IMR-90 (cell line): ENCODE results near the gene CCDC51. TPM values are rescaled to one million over a fixed set of nuclear protein-coding genes. Genes with fewer than 3 reads are reported as not detected.

Experiments
- ATAC-seq: fragments of 200-7000 bp; cut with Tn5 transposase; 2 replicates; pipeline ENCODE4 v1.9.1; 2020; ENCODE audit warnings: low read depth, mild to moderate bottlenecking, moderate library complexity
- BruUV-seq: library from RNA; stranded (reverse); fragments of 400-500 nt; replicated peaks from 2 replicates; lab custom pipeline; 2021; lab: Mats Ljungman, UMichigan
- CTCF ChIA-PET: fragments of 300-600 bp; formaldehyde crosslinking; extraction: SDS; loops from one replicate; lab custom pipeline; 2021; ENCODE audit warnings: antibody characterized with exemption; lab: Yijun Ruan, JAX
- POLR2A ChIA-PET: fragments of 300-600 bp; sonication (Branson Sonifier 250); formaldehyde crosslinking; loops from one replicate; lab custom pipeline; 2022; ENCODE audit warnings: antibody characterized with exemption; ENCODE audit not compliant: unreplicated experiment; lab: Charles Lee
- DNase-seq: peaks from one replicate; pipeline ENCODE4 v3.0.0; 2013
- H2AFZ ChIP-seq: replicated peaks from 2 replicates; pipeline ENCODE3; 2013; ENCODE audit warnings: low read length, mild to moderate bottlenecking; ENCODE audit not compliant: poor library complexity
- H2AK5ac ChIP-seq: 2 replicates; pipeline ENCODE4 v1.6.1; 2013; ENCODE audit warnings: low read depth, low read length, inconsistent platforms
- H2AK9ac ChIP-seq: replicated peaks from 2 replicates; pipeline ENCODE3; 2013; ENCODE audit warnings: mild to moderate bottlenecking, low read depth, low read length, moderate library complexity; ENCODE audit not compliant: poor library complexity
- H2BK120ac ChIP-seq: 2 replicates; pipeline ENCODE4 v1.6.1; 2013; ENCODE audit warnings: low read depth, low read length, inconsistent platforms
- H2BK15ac ChIP-seq: 3 replicates; pipeline ENCODE4 v1.6.1; 2013; ENCODE audit warnings: low read depth, low read length, inconsistent platforms
- H2BK20ac ChIP-seq: 2 replicates; pipeline ENCODE4 v1.6.1; 2013; ENCODE audit warnings: low read depth, mild to moderate bottlenecking, inconsistent platforms, low read length, moderate library complexity
- H2BK5ac ChIP-seq: 2 replicates; pipeline ENCODE4 v1.6.1; 2013; ENCODE audit warnings: mild to moderate bottlenecking, low read depth, low read length, inconsistent platforms; ENCODE audit not compliant: poor library complexity, severe bottlenecking
- H3K14ac ChIP-seq: replicated peaks from 2 replicates; pipeline ENCODE4 v1.6.1; 2013; ENCODE audit warnings: low read depth, low read length, inconsistent platforms
- H3K18ac ChIP-seq: 2 replicates; pipeline ENCODE4 v1.6.1; 2013; ENCODE audit warnings: low read depth, low read length, control low read depth
- H3K23ac ChIP-seq: 2 replicates; pipeline ENCODE4 v1.6.1; 2013; ENCODE audit warnings: low read depth, low read length, inconsistent platforms
- H3K27ac ChIP-seq: 2 replicates; pipeline ENCODE4 v1.5.1; 2013; ENCODE audit warnings: mild to moderate bottlenecking, control low read depth, low read length; ENCODE audit not compliant: insufficient read depth
- H3K27me3 ChIP-seq: 2 replicates; pipeline ENCODE4 v1.6.1; 2013; ENCODE audit warnings: low read length; ENCODE audit not compliant: control insufficient read depth, insufficient read depth
- H3K36me3 ChIP-seq: 2 replicates; pipeline ENCODE4 v1.6.1; 2013; ENCODE audit warnings: low read length, mixed read lengths; ENCODE audit not compliant: control insufficient read depth, insufficient read depth
- H3K4ac ChIP-seq: 2 replicates; pipeline ENCODE4 v1.6.1; 2013; ENCODE audit warnings: low read depth, low read length, inconsistent platforms
- H3K4me1 ChIP-seq: 2 replicates; pipeline ENCODE4 v1.6.1; 2013; ENCODE audit warnings: low read length, mixed read lengths; ENCODE audit not compliant: control insufficient read depth, insufficient read depth
- H3K4me2 ChIP-seq: 2 replicates; pipeline ENCODE4 v1.6.1; 2013; ENCODE audit warnings: low read depth, mild to moderate bottlenecking, control low read depth, low read length, moderate library complexity
- H3K4me3 ChIP-seq: 2 replicates; pipeline ENCODE4 v1.5.1; 2013; ENCODE audit warnings: low read depth, mild to moderate bottlenecking, control low read depth, low read length, moderate library complexity; ENCODE audit not compliant: insufficient read depth
- H3K56ac ChIP-seq: 2 replicates; pipeline ENCODE4 v1.6.1; 2013; ENCODE audit warnings: low read length, inconsistent platforms; ENCODE audit not compliant: insufficient read depth; ENCODE audit errors: extremely low read depth
- H3K79me1 ChIP-seq, 2 experiments: 2 replicates each; pipeline ENCODE4 v1.6.1; 2013; ENCODE audit warnings: low read length in 2 of 2, inconsistent platforms in 1 of 2, low read depth in 1 of 2
- H3K9ac ChIP-seq: 2 replicates; pipeline ENCODE4 v1.6.1; 2013; ENCODE audit warnings: low read depth, low read length, control low read depth
- H3K9me1 ChIP-seq: 2 replicates; pipeline ENCODE4 v1.6.1; 2013; ENCODE audit warnings: low read length, inconsistent platforms; ENCODE audit not compliant: insufficient read depth
- H3K9me3 ChIP-seq: 2 replicates; pipeline ENCODE4 v1.6.1; 2013; ENCODE audit warnings: low read length; ENCODE audit not compliant: control insufficient read depth, insufficient read depth
- H4K20me1 ChIP-seq: 2 replicates; pipeline ENCODE4 v1.6.1; 2013; ENCODE audit warnings: low read length, inconsistent platforms; ENCODE audit not compliant: insufficient read depth
- H4K5ac ChIP-seq: 2 replicates; pipeline ENCODE4 v1.6.1; 2013; ENCODE audit warnings: mild to moderate bottlenecking, low read depth, low read length, control low read depth
- H4K8ac ChIP-seq, 2 experiments: 2 replicates each; pipeline ENCODE4 v1.6.1; 2013; ENCODE audit warnings: low read depth in 2 of 2, low read length in 2 of 2, control low read depth in 1 of 2, inconsistent platforms in 1 of 2
- H4K91ac ChIP-seq: 2 replicates; pipeline ENCODE4 v1.6.1; 2013; ENCODE audit warnings: low read depth, low read length, inconsistent platforms; ENCODE audit not compliant: insufficient read depth
- BHLHE40 ChIP-seq: fragments of 150-350 bp; IDR thresholded peaks from 2 replicates; pipeline ENCODE4 v1.6.1; 2016; ENCODE audit warnings: mild to moderate bottlenecking, low read depth, low read length
- CEBPB ChIP-seq: IDR thresholded peaks from 2 replicates; pipeline ENCODE4 v1.6.1; 2012; ENCODE audit warnings: low read depth, low read length, improper control_type of control experiment
- CHD1 ChIP-seq: IDR thresholded peaks from 2 replicates; pipeline ENCODE4 v1.6.1; 2012; ENCODE audit warnings: low read depth, low read length, improper control_type of control experiment
- CTCF ChIP-seq: conservative IDR thresholded peaks from 2 replicates; pipeline ENCODE4 v1.5.1; 2012; ENCODE audit warnings: mild to moderate bottlenecking, low read depth, low read length, improper control_type of control experiment
- ELK1 ChIP-seq: fragments of 150-350 bp; IDR thresholded peaks from 2 replicates; pipeline ENCODE4 v1.6.1; 2016; ENCODE audit warnings: low read depth, mild to moderate bottlenecking, low read length, moderate library complexity, borderline replicate concordance
- FOS ChIP-seq: fragments of 150-350 bp; IDR thresholded peaks from 2 replicates; pipeline ENCODE4 v1.6.1; 2016; ENCODE audit warnings: low read depth, low read length
- MAFK ChIP-seq: IDR thresholded peaks from 2 replicates; pipeline ENCODE4 v1.6.1; 2012; ENCODE audit warnings: low read depth, low read length, improper control_type of control experiment
- MAZ ChIP-seq: IDR thresholded peaks from 2 replicates; pipeline ENCODE4 v1.6.1; 2012; ENCODE audit warnings: low read depth, mild to moderate bottlenecking, low read length, improper control_type of control experiment, moderate library complexity, borderline replicate concordance
- MXI1 ChIP-seq: IDR thresholded peaks from 2 replicates; pipeline ENCODE4 v1.6.1; 2012; ENCODE audit warnings: low read depth, mild to moderate bottlenecking, low read length, moderate library complexity, borderline replicate concordance
- NFE2L2 ChIP-seq: fragments of 150-350 bp; IDR thresholded peaks from 2 replicates; pipeline ENCODE4 v1.6.1; 2016; ENCODE audit warnings: low read depth, mild to moderate bottlenecking, low read length
- POLR2A ChIP-seq: IDR thresholded peaks from 2 replicates; pipeline ENCODE4 v1.6.1; 2012; ENCODE audit warnings: mild to moderate bottlenecking, low read depth, low read length
- RCOR1 ChIP-seq: IDR thresholded peaks from 2 replicates; pipeline ENCODE4 v1.6.1; 2012; ENCODE audit warnings: mild to moderate bottlenecking, low read length, improper control_type of control experiment; ENCODE audit not compliant: insufficient replicate concordance
- RFX5 ChIP-seq: IDR thresholded peaks from 2 replicates; pipeline ENCODE4 v1.8.0; 2012; ENCODE audit warnings: low read depth, mild to moderate bottlenecking, low read length, moderate library complexity
- SMC3 ChIP-seq: fragments of 150-350 bp; IDR thresholded peaks from 2 replicates; pipeline ENCODE4 v1.6.1; 2016; ENCODE audit warnings: low read depth, mild to moderate bottlenecking, antibody characterized with exemption, low read length, moderate library complexity
- USF2 ChIP-seq: fragments of 150-350 bp; IDR thresholded peaks from 2 replicates; pipeline ENCODE4 v1.6.1; 2017; ENCODE audit warnings: mild to moderate bottlenecking, antibody characterized with exemption, low read length, low read depth
- WGBS, 2 experiments: methylation state at CpG; one replicate each; pipeline versions ENCODE4 v1.1.5 to v1.1.7; 2013; ENCODE audit warnings: missing lambda C conversion rate in 2 of 2; ENCODE audit not compliant: insufficient read length in 1 of 2; ENCODE audit errors: extremely low coverage in 2 of 2; 5-methylcytosine and 5-hydroxymethylcytosine counted together
- dilution Hi-C: fragments of 300-500 bp; cut with HindIII; formaldehyde crosslinking; loops from one replicate; pipeline ENCODE4 v1.14.3; 2018; ENCODE audit warnings: low sequenced_read_pairs; ENCODE audit not compliant: unreplicated experiment
- in situ Hi-C: fragments of 300-500 bp; cut with MboI; formaldehyde crosslinking; loops from 3 replicates; pipeline ENCODE4 v1.14.3; 2019; ENCODE audit warnings: low sequenced_read_pairs, inconsistent platforms, mixed read lengths
- intact Hi-C: fragments of 100-400 bp; cut with micrococcal nuclease; formaldehyde crosslinking; loops from 2 replicates; pipeline ENCODE4 v1.10.0; 2022
- polyA plus RNA-seq, 3 experiments: library from polyadenylated mRNA; depleted of rRNA; stranded (reverse); fragments of >200 nt; gene quantifications; 2 replicates each; pipeline ENCODE4 v1.2.3, GENCODE V29; 2012; ENCODE audit warnings: low replicate concordance in 1 of 3
- total RNA-seq: library from RNA; depleted of rRNA; stranded (reverse); fragments of >200 nt; gene quantifications from 2 replicates; pipeline ENCODE4 v1.2.3, GENCODE V29; 2012

CCDC51 gene
- total and polyA plus RNA-seq, 2 of the 4 experiments (the other 2 are of a cell fraction), result 11.0 to 16.1 TPM

- Histone ChIP-seq H3K9me3 (no peaks in the 10 kb centered on the region), H3K56ac (no peak overlapping the region), H4K5ac (peak overlapping the region; percentile 28), H4K8ac (peak overlapping the region; percentile 87 to 91), H3K36me3 (peaks cover 19% of the 10 kb centered on the region), H3K18ac (no peak overlapping the region), H3K9ac (no peak overlapping the region), H2AK9ac (peak overlapping the region; percentile 99), H3K4me2 (0 out of 2 replicates have a peak overlapping the region, but pooled peaks have one; percentile 10), H3K14ac (peak overlapping the region; percentile 71; the same call in 1 of the 2 replicates), H2BK20ac (no peak overlapping the region), H2AK5ac (peak overlapping the region; percentile 89), H4K20me1 (no peaks in the 10 kb centered on the region; the same call in 1 of the 2 replicates), H3K4me3 (no peak overlapping the region), H3K79me1 (peaks cover 4 to 46% of the 10 kb centered on the region in 2 experiments), H3K9me1 (peaks cover 12% of the 10 kb centered on the region; the same call in 1 of the 2 replicates), H2BK120ac (peak overlapping the region; percentile 55; the same call in 1 of the 2 replicates), H3K4ac (peak overlapping the region; percentile 47), H3K27me3 (no peaks in the 10 kb centered on the region), H3K27ac (peak overlapping the region; percentile 61), H3K23ac (no peak overlapping the region), H3K4me1 (peaks cover 6% of the 10 kb centered on the region), H4K91ac (peak overlapping the region; percentile 59; the same call in 1 of the 2 replicates), H2BK15ac (0 out of 3 replicates have a peak overlapping the region, but pooled peaks have one; percentile 9), H2AFZ (peak overlapping the region; percentile 95), H2BK5ac (peak overlapping the region; percentile 73)
- ATAC-seq, result no peak
- dilution Hi-C loops (no loop called here), in situ Hi-C loops (no loop called here), intact Hi-C loops (loop anchor here (2.0 kb wide), 2 partner anchors 75 to 161 kb away; partner anchors contain the start of gene SLC26A6)
- WGBS, 2 experiments, result 40% methylated on average over 1 of the region's 5 CpGs; no CpG with 5 or more reads in 1 of the 2 experiments
- CTCF ChIA-PET, result interaction anchor here (0.5 to 1.1 kb wide), 3 partner anchors 36 to 57 kb away, joined by 3 to 4 read pairs (median 3); no protein-coding TSS in a partner anchor
- no peak for DNase-seq
- POLR2A ChIA-PET, result interaction anchor here (0.6 kb wide), 1 partner anchor 10 kb away, joined by 3 read pairs; no protein-coding TSS in a partner anchor
- no TSS peak for BruUV-seq
- TF ChIP-seq NFE2L2 (no peak), RCOR1 (no peak), USF2 (no peak), SMC3 (no peak), MAZ (no peak), CTCF (no peak), CHD1 (no peak), POLR2A (no peak), RFX5 (no peak), MXI1 (no peak), ELK1 (no peak), FOS (no peak), BHLHE40 (no peak), MAFK (no peak), CEBPB (no peak)
Observed at GRCh38 chr3:48473617-48473952, 33.7 kb upstream of the CCDC51 start.
